HL-60 (cell line): ENCODE data around the gene EID2.

Experiments
- DNase-seq, 2 experiments: peaks; one replicate each; pipeline ENCODE4 v3.0.0-alpha.2; 2010 to 2020; ENCODE audit warnings: low read depth in 1 of 2, low spot score in 1 of 2
- H3K27ac ChIP-seq: fragments of 250-450 bp; sonication (Bioruptor Pico); replicated peaks from 2 replicates; pipeline ENCODE4 v1.5.1; 2020; ENCODE audit warnings: mild to moderate bottlenecking, moderate library complexity
- H3K27me3 ChIP-seq: fragments of 250-450 bp; sonication (Bioruptor Pico); 2 replicates; pipeline ENCODE4 v1.5.1; 2021; ENCODE audit warnings: mild to moderate bottlenecking, moderate library complexity; ENCODE audit not compliant: insufficient read depth, poor library complexity, severe bottlenecking
- H3K4me3 ChIP-seq: replicated peaks from 2 replicates; pipeline ENCODE4 v1.5.1; 2011; ENCODE audit warnings: mild to moderate bottlenecking, control low read depth, low read length; ENCODE audit not compliant: insufficient read depth
- GABPA ChIP-seq: IDR thresholded peaks from 2 replicates; pipeline ENCODE4 v1.6.1; 2012; ENCODE audit warnings: low read depth
- POLR2AphosphoS5 ChIP-seq: IDR thresholded peaks from 2 replicates; pipeline ENCODE4 v1.6.1; 2012; ENCODE audit warnings: low read depth
- SPI1 ChIP-seq: IDR thresholded peaks from 2 replicates; pipeline ENCODE4 v1.6.1; 2012; ENCODE audit warnings: low read depth, mild to moderate bottlenecking, borderline replicate concordance
- TF ChIP-seq, protein P1 (sequence below): IDR thresholded peaks from 2 replicates; pipeline ENCODE4 v1.6.1; 2012; ENCODE audit warnings: low read depth; ENCODE audit not compliant: insufficient replicate concordance
- TF ChIP-seq, protein P2 (sequence below): IDR thresholded peaks from one replicate; pipeline ENCODE4 v1.5.1; 2011; ENCODE audit warnings: low read length, control low read depth, inconsistent platforms; ENCODE audit not compliant: insufficient read depth

Gene EID2

DNA sequence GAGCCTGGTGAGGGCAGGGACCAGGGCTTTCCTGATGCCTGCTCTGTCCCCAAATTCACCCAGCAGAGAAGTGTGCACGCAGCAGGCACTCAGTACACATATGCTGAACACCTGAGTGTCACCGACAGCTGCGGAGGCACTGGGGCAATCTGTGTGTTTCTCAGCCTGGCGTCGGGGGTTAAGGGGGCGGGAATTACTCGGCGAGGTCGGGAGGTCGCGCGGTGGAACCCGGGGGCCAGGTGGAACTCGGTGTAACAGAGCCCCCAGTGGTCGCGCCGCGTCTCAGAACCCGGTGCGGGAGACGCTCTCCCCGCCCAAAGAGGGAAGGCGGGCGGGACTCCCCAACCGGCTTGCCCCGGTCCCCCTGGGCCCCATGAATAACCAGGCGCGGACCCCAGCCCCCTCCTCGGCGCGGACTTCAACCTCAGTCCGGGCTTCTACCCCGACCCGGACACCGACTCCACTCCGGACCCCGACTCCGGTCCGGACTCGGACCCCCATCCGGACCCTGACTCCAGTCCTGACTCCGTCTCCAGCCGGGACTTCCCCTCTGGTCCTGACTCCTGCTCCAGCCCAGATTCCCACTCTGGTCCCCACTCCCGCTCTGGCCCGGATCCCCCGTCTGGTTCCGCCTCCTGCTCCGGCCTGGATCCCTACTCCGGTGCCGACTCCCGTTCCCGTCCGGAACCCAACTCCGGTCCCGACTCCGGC lies 25.0 kb downstream of the EID2 start, which contains the start of gene SELENOV:
Gene SELENOV (plus strand): TSS at position 300 of the 711 bp plus-strand sequence. CDS start 74 bp downstream, at position 374.
- no peak for DNase-seq
- Histone ChIP-seq H3K27me3 (peaks cover 37% of the 10 kb centered on the region), H3K27ac (no peak within 1 kb of the TSS), H3K4me3 (no peak within 1 kb of the TSS)
- TF ChIP-seq GABPA: no peak
- TF ChIP-seq SPI1: no peak
- TF ChIP-seq, protein P1, sequence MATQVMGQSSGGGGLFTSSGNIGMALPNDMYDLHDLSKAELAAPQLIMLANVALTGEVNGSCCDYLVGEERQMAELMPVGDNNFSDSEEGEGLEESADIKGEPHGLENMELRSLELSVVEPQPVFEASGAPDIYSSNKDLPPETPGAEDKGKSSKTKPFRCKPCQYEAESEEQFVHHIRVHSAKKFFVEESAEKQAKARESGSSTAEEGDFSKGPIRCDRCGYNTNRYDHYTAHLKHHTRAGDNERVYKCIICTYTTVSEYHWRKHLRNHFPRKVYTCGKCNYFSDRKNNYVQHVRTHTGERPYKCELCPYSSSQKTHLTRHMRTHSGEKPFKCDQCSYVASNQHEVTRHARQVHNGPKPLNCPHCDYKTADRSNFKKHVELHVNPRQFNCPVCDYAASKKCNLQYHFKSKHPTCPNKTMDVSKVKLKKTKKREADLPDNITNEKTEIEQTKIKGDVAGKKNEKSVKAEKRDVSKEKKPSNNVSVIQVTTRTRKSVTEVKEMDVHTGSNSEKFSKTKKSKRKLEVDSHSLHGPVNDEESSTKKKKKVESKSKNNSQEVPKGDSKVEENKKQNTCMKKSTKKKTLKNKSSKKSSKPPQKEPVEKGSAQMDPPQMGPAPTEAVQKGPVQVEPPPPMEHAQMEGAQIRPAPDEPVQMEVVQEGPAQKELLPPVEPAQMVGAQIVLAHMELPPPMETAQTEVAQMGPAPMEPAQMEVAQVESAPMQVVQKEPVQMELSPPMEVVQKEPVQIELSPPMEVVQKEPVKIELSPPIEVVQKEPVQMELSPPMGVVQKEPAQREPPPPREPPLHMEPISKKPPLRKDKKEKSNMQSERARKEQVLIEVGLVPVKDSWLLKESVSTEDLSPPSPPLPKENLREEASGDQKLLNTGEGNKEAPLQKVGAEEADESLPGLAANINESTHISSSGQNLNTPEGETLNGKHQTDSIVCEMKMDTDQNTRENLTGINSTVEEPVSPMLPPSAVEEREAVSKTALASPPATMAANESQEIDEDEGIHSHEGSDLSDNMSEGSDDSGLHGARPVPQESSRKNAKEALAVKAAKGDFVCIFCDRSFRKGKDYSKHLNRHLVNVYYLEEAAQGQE: no peak
- TF ChIP-seq, protein P2, sequence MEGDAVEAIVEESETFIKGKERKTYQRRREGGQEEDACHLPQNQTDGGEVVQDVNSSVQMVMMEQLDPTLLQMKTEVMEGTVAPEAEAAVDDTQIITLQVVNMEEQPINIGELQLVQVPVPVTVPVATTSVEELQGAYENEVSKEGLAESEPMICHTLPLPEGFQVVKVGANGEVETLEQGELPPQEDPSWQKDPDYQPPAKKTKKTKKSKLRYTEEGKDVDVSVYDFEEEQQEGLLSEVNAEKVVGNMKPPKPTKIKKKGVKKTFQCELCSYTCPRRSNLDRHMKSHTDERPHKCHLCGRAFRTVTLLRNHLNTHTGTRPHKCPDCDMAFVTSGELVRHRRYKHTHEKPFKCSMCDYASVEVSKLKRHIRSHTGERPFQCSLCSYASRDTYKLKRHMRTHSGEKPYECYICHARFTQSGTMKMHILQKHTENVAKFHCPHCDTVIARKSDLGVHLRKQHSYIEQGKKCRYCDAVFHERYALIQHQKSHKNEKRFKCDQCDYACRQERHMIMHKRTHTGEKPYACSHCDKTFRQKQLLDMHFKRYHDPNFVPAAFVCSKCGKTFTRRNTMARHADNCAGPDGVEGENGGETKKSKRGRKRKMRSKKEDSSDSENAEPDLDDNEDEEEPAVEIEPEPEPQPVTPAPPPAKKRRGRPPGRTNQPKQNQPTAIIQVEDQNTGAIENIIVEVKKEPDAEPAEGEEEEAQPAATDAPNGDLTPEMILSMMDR: no peak
- TF ChIP-seq POLR2AphosphoS5: no peak

DNA sequence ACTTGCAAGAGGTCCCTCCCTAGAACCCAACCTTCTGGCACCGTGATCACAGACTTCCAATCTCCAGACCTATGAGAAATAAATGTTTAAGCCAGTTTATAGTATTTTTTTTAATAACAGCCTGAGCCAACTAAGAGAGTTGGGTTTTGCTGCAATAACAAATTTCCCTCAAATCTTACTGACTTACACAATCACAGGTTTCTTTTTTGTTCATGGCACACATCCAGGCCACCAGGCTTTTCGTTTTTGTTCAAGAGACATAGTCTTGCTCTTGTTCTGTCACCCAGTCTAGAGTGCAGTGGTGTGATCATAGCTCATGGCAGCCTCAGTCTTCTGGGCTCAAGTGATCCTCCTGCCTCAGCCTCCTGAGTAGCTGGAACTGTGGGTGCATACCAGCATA lies 27.0 kb downstream of the EID2 start:
- H3K27me3 ChIP-seq: peaks cover 40% of the 10 kb centered on the region

GRCh38 chr19:39509233-39509632 lies 30.7 kb downstream of the EID2 start:
- TF ChIP-seq GABPA (no peak), POLR2AphosphoS5 (no peak), SPI1 (no peak)
- TF ChIP-seq, protein P2: no peak
- TF ChIP-seq, protein P1: no peak
- Histone ChIP-seq H3K4me3 (no peak overlapping the region), H3K27ac (no peak overlapping the region), H3K27me3 (peaks cover 28% of the 10 kb centered on the region)
- DNase-seq: no peak

More for the DNA sequence above, 27.0 kb downstream of the EID2 start:
- Histone ChIP-seq H3K27ac (no peak overlapping the region), H3K4me3 (no peak overlapping the region)
- TF ChIP-seq, protein P1: no peak
- TF ChIP-seq SPI1 (no peak), POLR2AphosphoS5 (no peak), GABPA (no peak)
- TF ChIP-seq, protein P2: no peak
- no peak for DNase-seq
